Activated gamma-delta T cell (primary cell): Measurements from ENCODE around the gene NBAS.
"Not testable (repeated sequence)": the region's sequence is repeated elsewhere in the genome, so short reads cannot be mapped to it uniquely, and the experiment has no call there.

Experiments used
- DNase-seq: peaks from one replicate; lab custom pipeline; 2025; lab: John Stamatoyannopoulos, UW

Gene NBAS

DNA sequence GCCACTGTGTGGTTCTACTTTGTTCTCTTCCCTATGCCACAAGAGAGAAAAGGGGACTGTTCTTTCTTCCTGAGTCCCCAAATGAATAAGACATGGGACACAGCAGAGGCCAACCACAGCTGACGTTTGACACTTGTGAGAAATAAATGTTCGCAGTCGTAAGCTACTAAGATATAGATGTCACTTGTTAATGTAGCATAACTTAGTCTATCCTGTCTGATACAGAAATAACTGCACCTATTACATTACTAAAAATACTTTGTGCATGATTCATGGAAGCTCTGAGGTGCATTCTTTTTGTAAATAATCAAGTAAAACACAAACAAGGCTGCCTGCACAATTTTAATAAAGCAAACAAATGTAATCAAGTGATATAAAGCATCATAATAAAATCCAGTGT, 148.8 kb downstream of the NBAS start:
- DNase-seq = no peak

DNA sequence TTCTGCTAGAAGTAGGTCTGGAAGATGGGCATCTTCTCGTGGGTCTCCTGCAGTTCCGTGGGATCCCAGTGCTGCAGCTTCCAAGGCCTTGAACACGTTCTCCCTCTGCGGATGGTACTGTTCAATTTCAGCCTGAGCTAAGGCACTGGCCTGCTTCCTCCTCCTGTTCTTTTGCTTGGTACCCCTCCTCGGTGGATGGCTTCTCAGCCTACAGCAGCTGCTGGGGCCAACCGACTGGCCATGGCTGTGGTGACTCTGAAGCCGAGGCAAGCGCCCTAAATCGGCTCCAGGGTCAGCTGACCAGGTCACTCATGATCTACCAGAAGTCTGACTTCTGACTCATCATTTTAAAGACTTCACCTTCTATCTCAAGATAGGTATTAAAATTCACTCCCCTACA, 150.2 kb downstream of the NBAS start:
- no peak for DNase-seq

DNA sequence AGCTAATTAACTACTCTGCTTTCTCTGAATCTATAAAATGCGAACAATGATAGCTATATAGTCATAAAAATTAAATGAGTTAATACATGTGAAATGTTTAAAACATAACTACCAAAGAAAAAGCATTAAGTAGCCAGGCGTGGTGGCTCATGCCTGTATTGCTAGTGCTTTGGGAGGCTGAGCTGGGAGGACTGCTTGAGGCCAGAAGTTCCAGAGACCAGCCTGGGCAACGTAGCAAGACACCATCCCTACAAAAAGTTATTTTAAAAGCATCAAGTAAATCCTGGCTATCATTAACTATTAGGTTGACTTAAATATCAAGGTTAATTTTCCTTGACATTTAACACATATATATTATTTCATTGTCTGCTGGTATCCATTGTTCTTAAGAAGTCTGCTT, 152.4 kb downstream of the NBAS start:
- no peak for DNase-seq

DNA sequence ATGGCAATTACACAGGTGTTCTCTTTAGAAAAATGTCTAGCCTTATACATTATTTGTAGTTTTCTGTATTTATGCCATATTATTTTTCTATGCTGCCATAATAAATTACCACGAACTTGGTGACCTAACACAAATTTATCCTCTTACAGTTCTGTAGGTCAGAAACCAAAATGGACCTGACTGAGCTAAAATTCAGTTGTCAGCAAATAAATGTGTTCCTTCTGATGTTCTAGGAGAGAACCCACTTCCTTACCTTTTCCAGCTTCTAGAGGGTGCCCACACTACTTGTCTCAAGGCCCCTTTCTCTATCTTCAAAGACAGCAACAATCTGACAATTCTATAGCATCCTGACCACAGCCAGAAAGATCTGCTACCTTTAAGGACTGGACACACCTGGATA, 153.5 kb downstream of the NBAS start:
- no peak for DNase-seq

DNA sequence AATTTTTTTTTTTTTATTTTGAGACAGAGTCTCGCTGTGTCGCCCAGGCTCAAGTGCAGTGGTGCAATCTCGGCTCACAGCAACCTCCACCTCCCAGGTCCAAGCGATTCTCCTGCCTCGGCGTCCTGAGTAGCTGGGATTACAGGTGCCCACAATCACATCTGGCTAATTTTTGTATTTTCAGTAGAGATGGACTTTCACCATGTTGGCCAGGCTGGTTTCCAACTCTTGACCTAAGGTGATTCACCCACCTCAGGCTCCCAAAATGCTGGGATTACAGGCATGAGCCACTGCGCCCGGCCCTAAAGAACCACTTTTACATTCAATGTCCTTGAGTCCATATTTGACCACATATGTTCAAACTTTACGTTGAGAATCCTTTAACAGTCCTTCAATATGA, 156.6 kb downstream of the NBAS start:
- not testable (repeated sequence) for DNase-seq

DNA sequence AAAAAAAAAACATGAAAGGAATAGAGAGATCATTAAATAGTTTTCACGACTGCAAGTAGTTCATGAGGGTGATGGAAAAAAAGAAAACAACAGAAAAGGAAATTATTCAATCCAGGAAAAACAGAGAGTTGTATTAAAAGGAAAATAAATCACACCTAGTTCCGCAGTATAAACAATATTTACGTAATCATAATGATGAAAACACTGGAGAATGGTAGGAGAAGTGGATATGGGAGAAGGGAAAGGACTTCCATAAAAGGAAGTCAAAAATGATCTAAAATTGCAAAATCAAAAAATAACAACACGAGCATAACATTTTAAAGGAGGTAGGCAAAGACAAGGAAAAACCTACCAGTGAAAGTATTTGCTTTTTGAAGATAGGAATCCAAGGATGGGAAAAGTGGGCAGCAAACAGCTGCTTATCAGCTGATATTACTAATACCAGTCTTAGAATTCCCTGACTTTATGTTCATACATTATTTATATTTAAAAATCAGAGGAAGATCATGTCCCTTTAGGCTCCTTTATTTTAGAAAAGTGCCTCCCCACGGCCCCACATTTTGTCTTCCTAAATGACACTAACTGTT, 160.8 kb downstream of the NBAS start:
- no peak for DNase-seq

DNA sequence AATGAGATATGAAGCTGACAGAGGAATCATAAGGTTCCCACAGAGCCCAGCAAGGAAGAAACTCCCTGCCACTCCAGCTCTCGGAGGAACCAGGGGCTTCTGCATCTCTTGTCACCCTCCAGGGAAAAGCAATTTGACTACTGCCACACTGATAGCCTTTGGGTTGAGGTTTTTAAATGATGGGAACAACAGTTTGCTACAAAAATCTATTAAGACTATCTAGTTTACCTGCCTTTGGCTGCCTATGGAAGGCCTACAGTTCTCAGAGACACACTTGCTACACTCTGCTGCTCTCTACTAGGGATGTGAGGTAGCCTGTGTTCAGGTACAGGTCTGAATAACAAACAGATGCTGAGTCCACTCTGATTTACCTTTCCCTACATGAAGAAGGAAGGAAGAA, 161.9 kb downstream of the NBAS start:
- no peak for DNase-seq

DNA sequence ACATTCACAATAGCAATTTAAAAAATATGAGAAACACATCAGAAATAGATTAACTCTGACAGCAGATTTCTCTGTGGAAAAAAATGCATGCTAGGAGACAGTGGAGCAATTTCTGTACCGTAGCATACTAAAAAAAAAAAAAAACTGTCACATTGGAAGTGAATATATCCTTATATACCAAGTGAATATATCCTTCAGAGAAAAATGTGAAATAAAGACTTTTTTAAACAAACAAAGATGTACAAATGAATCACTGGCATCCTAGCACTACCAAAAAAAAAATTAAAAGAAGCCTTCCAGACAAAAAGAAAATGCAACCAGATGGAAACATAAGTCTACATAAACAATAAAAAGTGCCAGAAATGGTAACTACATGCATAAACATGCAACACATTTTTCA, 169.4 kb downstream of the NBAS start:
- no peak for DNase-seq

DNA sequence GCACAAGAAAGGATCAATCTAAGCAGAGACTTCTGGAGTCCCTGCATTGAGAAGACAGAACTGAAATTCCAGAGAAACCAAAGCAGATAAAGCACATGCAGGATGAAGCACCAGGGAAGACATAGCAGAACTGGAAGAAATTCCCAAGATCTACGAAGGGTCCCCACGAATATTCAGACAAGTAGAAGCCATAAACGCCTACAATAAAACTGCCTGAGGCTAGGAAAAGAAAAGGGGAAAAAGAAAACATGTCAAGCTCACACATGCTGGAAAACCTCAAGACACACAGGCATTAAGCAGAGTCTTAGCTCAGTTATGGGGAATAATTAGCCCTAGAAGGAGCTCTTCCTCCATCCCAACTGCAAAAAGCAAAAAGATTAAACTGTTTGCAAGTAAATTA, 171.2 kb downstream of the NBAS start:
- no peak for DNase-seq

DNA sequence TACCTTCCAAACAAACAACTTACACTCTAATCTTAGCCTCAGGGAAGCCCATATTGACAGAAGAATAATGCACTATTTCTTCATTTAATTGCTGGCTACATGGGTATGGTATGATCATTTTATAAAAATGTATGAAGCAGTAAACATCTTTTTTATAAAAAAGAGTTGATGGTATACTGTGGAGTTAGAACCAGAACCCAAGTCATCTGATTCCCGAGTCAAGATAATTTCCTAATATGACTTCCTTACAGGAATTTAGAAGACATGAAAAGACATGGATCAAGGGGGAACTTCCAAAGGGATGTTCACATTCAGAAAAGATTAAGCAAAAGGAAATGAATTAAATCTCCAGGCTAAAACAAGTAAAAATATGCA, 171.8 kb downstream of the NBAS start:
- DNase-seq = no peak

DNA sequence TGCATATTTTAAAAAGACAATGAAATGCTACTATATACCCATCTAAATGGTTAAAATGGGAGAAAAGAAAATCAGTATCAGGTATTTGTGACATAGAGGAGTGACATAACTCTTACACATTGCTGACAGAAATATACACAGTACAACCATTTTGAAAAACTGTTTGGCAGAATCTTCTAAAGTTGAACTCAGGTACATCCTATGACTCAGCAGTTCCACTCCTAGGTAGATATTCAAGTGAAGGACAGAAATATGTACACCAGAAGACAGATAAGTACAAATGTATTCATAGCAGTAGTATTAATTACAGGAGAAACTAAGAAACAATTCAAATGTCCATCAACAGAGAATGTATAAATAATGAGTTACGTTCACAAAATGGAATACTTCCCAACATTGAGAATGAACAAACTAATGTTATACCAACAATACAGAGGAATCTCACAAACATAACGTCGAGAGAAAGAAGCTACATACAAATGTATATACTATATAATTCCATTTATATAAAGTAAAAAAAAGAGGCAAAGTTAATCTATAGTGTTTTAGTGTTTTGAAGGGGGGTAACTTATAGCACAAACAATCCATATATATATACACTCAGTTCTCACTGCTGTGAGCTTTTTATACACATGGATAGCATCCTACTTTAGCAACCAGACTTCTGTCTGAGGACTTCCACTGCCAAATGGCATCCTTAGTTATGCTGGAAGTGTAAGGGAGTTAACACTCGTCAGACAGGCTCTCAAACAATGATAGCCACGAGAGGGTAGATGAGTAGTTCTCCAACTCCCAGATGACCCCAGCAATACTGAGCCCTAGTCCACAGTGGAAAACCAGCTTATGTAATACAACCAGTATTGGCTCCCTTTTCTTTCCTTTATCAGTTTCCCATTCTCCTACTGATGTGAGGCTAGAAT, 172.5 kb downstream of the NBAS start:
- DNase-seq = no peak

DNA sequence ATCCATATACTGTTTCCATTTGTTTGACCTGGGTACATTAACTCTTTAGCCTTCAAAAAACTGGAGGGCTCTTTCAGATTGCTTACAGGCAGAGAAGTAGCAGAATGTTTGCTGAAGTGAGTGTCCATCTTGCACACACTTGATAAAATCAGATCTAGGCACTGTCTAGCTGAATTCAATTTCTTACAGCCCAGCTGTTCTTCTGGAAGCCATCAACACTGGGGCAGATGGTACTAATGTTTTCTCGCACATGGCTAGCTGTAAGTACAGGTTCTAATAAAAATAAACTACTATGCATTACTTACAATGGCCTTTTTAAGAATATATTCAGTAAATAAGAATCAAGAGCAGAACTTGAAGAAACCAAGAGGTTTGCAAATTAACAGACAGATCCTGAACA, 175.9 kb downstream of the NBAS start:
- no peak for DNase-seq

DNA sequence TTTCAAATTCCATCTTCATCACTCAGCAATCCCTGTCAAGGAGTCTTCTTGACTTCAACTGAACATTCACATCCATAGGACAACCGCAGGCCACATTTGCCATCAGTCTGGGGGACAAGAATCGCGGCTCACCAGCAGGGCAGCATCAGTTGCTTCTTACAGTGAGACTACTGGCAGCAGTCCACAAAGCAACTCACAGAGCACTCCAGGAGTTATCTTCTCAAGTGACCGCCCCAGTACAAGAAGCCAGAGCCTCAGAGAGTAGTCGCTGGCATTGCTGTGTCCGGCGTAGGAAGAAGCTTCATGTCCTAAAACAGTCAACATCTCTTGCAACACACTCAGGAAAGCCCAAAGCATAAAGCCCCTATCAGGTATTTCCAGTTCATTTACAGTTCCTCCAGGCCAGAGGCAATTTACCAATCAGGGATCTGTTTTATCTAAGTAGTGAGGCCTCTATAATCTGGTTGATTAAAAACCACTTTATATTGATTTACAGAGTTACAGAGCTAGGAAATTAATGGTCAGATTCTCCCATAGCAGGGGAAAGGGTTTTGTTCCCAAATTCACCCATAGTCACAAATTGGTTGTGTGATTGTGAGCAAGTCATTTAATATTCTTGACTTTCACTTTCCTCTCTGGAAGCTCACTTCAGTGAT, 177.3 kb downstream of the NBAS start:
- DNase-seq = no peak

DNA sequence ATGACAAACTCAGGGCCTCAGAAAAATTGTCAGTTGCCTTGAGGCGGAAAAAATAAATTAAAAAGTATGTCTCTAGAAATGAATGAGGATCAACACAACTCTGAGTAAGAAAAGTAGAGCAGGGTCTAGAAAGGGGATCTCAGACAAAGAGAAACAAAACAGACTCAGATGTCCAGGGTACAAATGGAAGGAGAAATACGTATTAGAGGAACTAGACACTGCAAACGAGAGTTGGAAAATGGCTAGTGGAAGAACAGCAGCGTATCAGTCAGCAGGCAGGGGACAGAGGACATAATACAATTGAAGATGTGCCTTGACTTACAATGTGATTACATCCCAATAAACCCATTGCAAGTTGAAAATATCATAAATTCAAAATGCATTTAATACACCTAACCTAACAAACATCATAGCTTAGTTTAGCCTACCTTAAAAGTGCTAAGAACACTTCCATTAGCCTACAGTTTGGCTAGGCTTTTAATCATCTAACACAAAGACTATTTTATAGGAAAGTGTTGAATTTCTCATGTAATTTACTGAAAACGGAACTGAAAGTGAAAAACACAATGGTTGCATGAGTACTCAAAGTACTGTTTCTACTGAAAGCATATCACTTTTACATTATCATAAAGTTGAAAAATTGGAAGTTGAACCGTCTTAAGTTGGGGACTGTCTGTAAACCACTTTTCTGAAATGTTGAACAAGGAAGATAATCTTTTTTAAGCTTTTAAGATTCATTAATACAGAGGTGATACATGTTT, 182.8 kb downstream of the NBAS start:
- no peak for DNase-seq

DNA sequence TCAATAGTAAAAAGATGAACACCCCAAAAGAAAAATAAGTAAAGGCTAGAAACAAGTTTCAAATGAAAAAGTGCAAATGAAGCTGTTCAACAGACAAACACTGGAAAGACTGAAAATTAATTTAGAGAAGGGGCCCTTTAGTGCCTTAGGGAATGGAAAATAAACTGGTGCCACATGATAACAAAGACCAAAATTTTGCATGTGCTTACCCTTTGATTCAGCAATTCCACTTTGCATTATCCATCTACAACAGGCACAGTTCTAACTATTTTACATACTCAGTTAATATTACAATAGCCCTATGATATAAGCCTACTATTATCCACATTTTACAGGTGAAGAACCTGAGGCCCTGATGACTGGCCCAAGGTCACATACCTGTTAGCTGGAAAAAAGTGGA, 183.9 kb downstream of the NBAS start:
- DNase-seq = no peak

DNA sequence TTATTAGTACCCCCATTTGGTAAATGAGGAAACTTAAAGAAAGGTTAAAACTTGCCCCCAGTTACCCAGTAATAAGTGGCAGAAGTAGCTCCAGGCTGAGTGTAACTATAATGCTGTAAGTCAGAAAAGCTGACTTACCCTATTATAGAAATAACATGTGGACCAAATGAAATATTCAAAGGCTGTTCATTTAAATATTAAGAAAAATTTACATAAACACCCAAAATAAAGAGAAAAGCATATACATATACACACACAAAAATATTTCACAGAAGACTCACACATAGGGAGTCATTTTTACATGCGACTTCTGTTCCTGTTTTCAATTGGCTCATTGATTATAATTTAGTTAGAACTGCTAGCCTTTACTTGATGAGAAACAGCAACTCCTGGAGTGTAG, 189.1 kb downstream of the NBAS start:
- DNase-seq = no peak

DNA sequence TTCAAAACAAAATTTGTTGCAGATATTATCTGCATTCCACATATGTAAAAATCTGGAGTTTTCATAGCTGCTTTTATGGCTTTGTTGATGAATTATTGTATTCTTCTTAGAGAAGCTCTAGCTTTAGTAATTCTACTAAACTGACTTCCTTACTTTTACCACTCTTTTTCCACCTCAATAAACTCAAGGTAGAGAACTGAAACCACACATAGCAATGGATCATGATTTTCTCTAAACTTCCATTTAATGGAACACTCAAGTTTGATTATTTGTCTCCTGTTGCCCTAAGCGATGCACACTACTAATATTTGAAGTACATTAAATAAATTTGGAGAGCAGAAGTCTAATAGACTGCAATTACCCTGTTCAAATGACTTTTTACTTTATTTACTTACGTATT, 192.0 kb downstream of the NBAS start:
- DNase-seq = no peak

DNA sequence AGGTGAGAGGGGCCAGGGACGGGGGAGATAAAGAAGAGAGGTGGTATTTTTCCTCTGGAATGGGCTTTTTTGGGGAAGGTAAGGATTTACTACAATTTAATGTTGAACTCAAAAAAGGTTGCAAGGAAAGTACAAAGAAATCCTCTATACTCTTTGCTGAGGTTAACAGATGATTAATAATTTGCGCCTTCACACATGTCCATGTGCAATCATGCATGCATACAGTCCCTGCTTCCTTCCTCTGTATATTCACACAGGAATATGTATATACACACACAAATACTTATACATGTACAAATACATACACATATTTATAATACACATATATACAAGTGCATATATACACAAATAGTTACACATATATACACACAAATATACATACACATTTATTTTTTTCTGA, 193.4 kb downstream of the NBAS start:
- no peak for DNase-seq

DNA sequence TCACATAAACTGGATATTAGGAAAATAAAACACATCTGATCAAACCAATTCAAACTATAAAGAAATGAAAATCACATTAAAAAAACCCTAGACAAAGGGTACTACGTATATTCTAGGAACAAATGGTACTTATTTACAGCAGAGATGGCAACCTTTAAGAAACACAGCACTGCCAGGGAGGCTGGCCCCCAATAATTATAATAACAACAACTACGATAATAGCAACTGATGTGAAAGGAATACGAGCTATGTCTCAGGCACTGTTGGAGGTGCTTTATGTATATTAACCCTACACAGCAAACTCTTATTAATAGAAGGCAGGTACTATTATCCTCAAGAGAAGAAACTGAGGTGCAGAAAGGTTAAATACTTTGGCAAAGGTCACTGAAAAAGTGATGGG, 193.9 kb downstream of the NBAS start:
- no peak for DNase-seq

DNA sequence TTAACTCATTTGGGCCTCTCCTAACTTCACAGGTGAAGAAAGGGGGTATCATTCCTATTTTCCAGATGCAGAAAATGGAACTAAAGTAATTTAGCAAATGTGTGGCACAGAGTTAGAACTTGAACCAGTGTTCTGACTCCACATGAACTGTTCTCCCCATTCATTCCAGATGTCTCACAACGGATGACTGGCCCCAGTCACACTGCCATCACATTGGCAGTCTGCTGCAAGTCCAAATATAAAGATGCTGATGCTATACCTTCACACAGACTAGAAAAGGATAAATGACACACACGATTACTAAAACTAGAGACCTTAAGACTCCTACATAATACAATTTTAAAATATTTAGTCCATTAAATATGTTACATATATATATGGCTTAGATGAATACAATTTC, 195.7 kb downstream of the NBAS start:
- DNase-seq = no peak

DNA sequence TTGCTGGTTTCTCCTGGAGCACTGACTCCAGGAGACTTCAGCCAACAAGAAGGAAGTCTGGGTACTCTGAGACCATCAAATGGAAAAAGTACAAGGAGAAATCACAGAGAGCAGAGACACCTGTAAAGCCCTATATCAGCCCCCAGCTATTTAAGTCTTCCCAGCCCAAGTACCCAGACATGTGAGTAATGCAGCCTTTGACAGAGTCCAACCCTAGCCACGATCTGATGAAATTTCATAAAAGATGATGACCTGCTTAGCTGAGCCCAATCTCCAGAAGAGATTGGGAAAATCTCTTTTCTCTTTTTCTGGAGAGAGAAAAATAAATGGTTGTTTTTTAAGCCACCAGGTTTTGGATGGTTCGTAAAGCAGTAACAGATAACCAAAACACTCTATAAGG, 196.6 kb downstream of the NBAS start:
- DNase-seq = no peak

DNA sequence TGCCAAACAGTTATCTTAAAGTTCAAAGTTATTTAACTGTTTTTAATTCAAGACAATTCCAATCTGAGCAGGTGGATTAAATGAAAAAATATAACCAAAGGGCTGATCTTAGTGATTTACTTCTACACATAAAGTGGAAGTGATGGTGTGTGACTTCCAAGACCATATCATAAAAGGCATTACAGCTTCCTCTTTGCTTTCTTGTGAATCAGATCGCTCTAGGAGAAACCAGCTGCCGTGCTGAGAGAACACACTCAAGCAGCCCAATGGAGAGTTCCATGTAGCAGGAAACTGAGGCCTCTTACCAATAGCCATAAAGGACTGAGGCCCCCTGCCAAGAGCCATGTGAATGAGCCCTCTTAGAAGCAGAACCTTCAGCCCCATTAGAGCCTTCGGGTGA, 197.4 kb downstream of the NBAS start:
- DNase-seq = no peak

DNA sequence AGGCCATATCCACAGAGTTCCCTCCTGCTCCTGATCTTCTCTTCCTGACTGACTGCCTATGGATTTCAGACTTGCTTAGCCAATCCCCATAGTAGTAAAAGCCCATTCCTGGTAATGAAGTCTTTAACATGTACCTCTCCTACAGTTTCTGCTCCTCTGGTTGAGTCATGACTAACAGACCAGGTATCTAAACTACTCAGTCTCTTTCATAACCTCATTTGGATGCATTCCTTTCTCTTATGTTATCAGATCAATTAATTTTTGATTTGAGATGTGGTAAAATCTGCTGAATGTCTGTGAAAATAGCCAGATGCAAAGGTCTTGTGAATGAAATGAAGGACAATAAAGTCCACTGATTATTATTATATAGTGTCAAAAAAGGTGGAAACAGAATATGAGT, 198.0 kb downstream of the NBAS start:
- DNase-seq = no peak
